Measurements from ENCODE around the gene ARMC9. TPM values are rescaled to one million over a fixed set of nuclear protein-coding genes. Genes with fewer than 3 reads are reported as not detected.

The ARMC9 gene
- total RNA-seq, 1 experiment from 2014 or later = 16.4 TPM

- DNase-seq (ENCODE audit: low read depth, low spot score) (no peak), ATAC-seq (no peak)
- CTCF ChIA-PET = no interaction called here
- no peaks in the 10 kb centered on the region for H3K9me3 ChIP-seq (ENCODE audit: control insufficient read depth in 1 of 2, insufficient read depth in 1 of 2, low read depth in 1 of 2, low read length in 2 of 2)
- intact Hi-C loops (cut with micrococcal nuclease) = no loop called here
- H2AFZ ChIP-seq (ENCODE audit: low read depth, low read length, poor library complexity, severe bottlenecking) = no peak overlapping the region
- RAD21 ChIA-PET (ENCODE audit: low non-redundant PET in 1 of 2, low total read pairs in 2 of 2, uncharacterized antibody in 2 of 2, unreplicated experiment in 2 of 2) = no interaction called here
- no peaks in the 10 kb centered on the region for H4K20me1 ChIP-seq (ENCODE audit: insufficient read depth)
- no peaks in the 10 kb centered on the region for H3K27me3 ChIP-seq (ENCODE audit: insufficient read depth, low read length)
- H3K36me3 ChIP-seq (ENCODE audit: control insufficient read depth in 1 of 2, insufficient read depth in 2 of 2, low read length in 2 of 2) = no peaks in the 10 kb centered on the region
- H3K4me1 ChIP-seq (ENCODE audit: control insufficient read depth in 1 of 2, insufficient read depth in 2 of 2, low read length in 2 of 2) = no peaks in the 10 kb centered on the region
- no peak for TF ChIP-seq SP1 (IDR thresholded peaks at IDR 0.05; ENCODE audit: low read depth)
- TF ChIP-seq RAD21 (IDR thresholded peaks at IDR 0.05; ENCODE audit: low read depth) = no peak
- TF ChIP-seq, protein P1, sequence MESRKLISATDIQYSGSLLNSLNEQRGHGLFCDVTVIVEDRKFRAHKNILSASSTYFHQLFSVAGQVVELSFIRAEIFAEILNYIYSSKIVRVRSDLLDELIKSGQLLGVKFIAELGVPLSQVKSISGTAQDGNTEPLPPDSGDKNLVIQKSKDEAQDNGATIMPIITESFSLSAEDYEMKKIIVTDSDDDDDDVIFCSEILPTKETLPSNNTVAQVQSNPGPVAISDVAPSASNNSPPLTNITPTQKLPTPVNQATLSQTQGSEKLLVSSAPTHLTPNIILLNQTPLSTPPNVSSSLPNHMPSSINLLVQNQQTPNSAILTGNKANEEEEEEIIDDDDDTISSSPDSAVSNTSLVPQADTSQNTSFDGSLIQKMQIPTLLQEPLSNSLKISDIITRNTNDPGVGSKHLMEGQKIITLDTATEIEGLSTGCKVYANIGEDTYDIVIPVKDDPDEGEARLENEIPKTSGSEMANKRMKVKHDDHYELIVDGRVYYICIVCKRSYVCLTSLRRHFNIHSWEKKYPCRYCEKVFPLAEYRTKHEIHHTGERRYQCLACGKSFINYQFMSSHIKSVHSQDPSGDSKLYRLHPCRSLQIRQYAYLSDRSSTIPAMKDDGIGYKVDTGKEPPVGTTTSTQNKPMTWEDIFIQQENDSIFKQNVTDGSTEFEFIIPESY (IDR thresholded peaks at IDR 0.05; ENCODE audit: extremely low read depth, insufficient replicate concordance, low read length) = no peak
- no peak for TF ChIP-seq JUND (IDR thresholded peaks at IDR 0.05)
- no peak for TF ChIP-seq POLR2AphosphoS5 (IDR thresholded peaks at IDR 0.05; ENCODE audit: low read depth, low read length)
- TF ChIP-seq CBX3 (IDR thresholded peaks at IDR 0.05; ENCODE audit: low read depth) = no peak
- TF ChIP-seq SRF (IDR thresholded peaks at IDR 0.05; ENCODE audit: low read depth) = no peak
- no peak for TF ChIP-seq ELF1 (IDR thresholded peaks at IDR 0.05; ENCODE audit: borderline replicate concordance, low read depth)
- TF ChIP-seq POLR2A (IDR thresholded peaks at IDR 0.05; ENCODE audit: borderline replicate concordance, extremely low read depth, insufficient read depth, insufficient read length) = no peak
- TF ChIP-seq EZH2 (IDR thresholded peaks at IDR 0.05) = no peak
- TF ChIP-seq FOSL1 (IDR thresholded peaks at IDR 0.05; ENCODE audit: low read depth) = no peak
- no peak for TF ChIP-seq ZNF274 (IDR thresholded peaks at IDR 0.05; ENCODE audit: low read depth, low read length)
- no peak for TF ChIP-seq CEBPB (IDR thresholded peaks at IDR 0.05; ENCODE audit: low read depth)
- TF ChIP-seq, protein P2, sequence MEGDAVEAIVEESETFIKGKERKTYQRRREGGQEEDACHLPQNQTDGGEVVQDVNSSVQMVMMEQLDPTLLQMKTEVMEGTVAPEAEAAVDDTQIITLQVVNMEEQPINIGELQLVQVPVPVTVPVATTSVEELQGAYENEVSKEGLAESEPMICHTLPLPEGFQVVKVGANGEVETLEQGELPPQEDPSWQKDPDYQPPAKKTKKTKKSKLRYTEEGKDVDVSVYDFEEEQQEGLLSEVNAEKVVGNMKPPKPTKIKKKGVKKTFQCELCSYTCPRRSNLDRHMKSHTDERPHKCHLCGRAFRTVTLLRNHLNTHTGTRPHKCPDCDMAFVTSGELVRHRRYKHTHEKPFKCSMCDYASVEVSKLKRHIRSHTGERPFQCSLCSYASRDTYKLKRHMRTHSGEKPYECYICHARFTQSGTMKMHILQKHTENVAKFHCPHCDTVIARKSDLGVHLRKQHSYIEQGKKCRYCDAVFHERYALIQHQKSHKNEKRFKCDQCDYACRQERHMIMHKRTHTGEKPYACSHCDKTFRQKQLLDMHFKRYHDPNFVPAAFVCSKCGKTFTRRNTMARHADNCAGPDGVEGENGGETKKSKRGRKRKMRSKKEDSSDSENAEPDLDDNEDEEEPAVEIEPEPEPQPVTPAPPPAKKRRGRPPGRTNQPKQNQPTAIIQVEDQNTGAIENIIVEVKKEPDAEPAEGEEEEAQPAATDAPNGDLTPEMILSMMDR (IDR thresholded peaks at IDR 0.05 in 2 of 3, conservative IDR thresholded peaks at IDR 0.05 in 1 of 3; ENCODE audit: borderline replicate concordance in 1 of 3, insufficient read depth in 1 of 3, low read depth in 2 of 3, low read length in 2 of 3) = no peak
- TF ChIP-seq TCF7L2 (IDR thresholded peaks at IDR 0.05; ENCODE audit: borderline replicate concordance, extremely low read depth, insufficient read depth, insufficient read length) = no peak
- no peak for TF ChIP-seq YY1 (IDR thresholded peaks at IDR 0.05; ENCODE audit: extremely low read depth, insufficient replicate concordance, low read depth, low read length)
- BruUV-seq (replicated peaks) = no TSS peak
- H3K79me2 ChIP-seq (ENCODE audit: insufficient read depth, low read length) = no peaks in the 10 kb centered on the region
- POLR2A ChIA-PET = no interaction called here
- no peak overlapping the region for H3K9ac ChIP-seq (ENCODE audit: low read length)
- no peak overlapping the region for H3K4me3 ChIP-seq (replicated peaks in 1 of 2; ENCODE audit: low read depth in 1 of 2, low read length in 2 of 2)
- H3K27ac ChIP-seq (ENCODE audit: low read depth, low read length) = no peak overlapping the region
- no peaks in the 10 kb centered on the region; the same call in 1 of the 2 replicates for H3K9me2 ChIP-seq (ENCODE audit: insufficient read depth)
- no peak overlapping the region for H3K4me2 ChIP-seq (ENCODE audit: low read length)
Observed at GRCh38 chr2:231348173-231348572, 149.7 kb downstream of the ARMC9 start.
